HCT116 (cell line): ENCODE results near the gene TLE3. TPM values are rescaled to one million over a fixed set of nuclear protein-coding genes. Genes with fewer than 3 reads are reported as not detected.
A peak's percentile ranks its signal among the peaks of the same experiment; 100 is the strongest.

Experiments used
- ATAC-seq: fragments of 200-7000 bp; cut with Tn5 transposase; 2 replicates; pipeline ENCODE4 v1.9.1; 2020; ENCODE audit warnings: mild to moderate bottlenecking, moderate library complexity
- BruUV-seq: library from RNA; stranded (reverse); fragments of 400-500 nt; replicated peaks from 2 replicates; lab custom pipeline; 2021; lab: Mats Ljungman, UMichigan
- CTCF ChIA-PET: fragments of 300-600 bp; sonication (Branson Sonifier 250); formaldehyde crosslinking; loops from one replicate; lab custom pipeline; 2021; ENCODE audit warnings: antibody characterized with exemption; lab: Charles Lee
- POLR2A ChIA-PET: fragments of 300-600, 350-600 bp; sonication (Branson Sonifier 250); formaldehyde crosslinking; loops from one replicate; lab custom pipeline; 2021; ENCODE audit warnings: antibody characterized with exemption; lab: Charles Lee
- RAD21 ChIA-PET, 2 experiments: fragments of 300-600 bp; sonication (Branson Sonifier 250); formaldehyde crosslinking; loops; one replicate each; lab custom pipeline; 2023; ENCODE audit warnings: low total read pairs in 2 of 2; ENCODE audit not compliant: uncharacterized antibody in 2 of 2, unreplicated experiment in 2 of 2, low non-redundant PET in 1 of 2; lab: Charles Lee
- DNase-seq: peaks from one replicate; pipeline ENCODE4 v3.0.0-alpha.2; 2010; ENCODE audit warnings: low read depth, low spot score
- H2AFZ ChIP-seq: fragments of 200-600 bp; shearing (Covaris generic), sonication (generic); 2 replicates; pipeline ENCODE4 v1.6.1; 2017; ENCODE audit warnings: low read depth, mixed run types, mixed read lengths, antibody characterized with exemption, low read length; ENCODE audit not compliant: poor library complexity, severe bottlenecking
- H3K27ac ChIP-seq: 2 replicates; pipeline ENCODE4 v1.5.1; 2012; ENCODE audit warnings: low read depth, low read length
- H3K27me3 ChIP-seq: fragments of 200-600 bp; sonication (generic); 2 replicates; pipeline ENCODE4 v1.6.1; 2016; ENCODE audit warnings: mixed run types, low read length, mixed read lengths; ENCODE audit not compliant: insufficient read depth
- H3K36me3 ChIP-seq, 2 experiments: fragments of 200-500 bp in 1 of 2; fragments of 200-600 bp in 1 of 2; sonication (Bioruptor generic) in 1 of 2; sonication (generic) in 1 of 2; 2 replicates each; pipeline versions ENCODE4 v1.5.1 to v1.6.1; 2014 to 2016; ENCODE audit warnings: low read length in 2 of 2, inconsistent platforms in 1 of 2, mixed read lengths in 1 of 2, mixed run types in 1 of 2; ENCODE audit not compliant: insufficient read depth in 2 of 2, control insufficient read depth in 1 of 2
- H3K4me1 ChIP-seq, 2 experiments: fragments of 200-600 bp in 1 of 2; sonication (generic) in 1 of 2; 2 replicates each; pipeline versions ENCODE4 v1.5.1 to v1.6.1; 2012 to 2017; ENCODE audit warnings: low read length in 2 of 2, inconsistent platforms in 1 of 2, mild to moderate bottlenecking in 1 of 2, mixed read lengths in 1 of 2, mixed run types in 1 of 2, moderate library complexity in 1 of 2; ENCODE audit not compliant: insufficient read depth in 2 of 2, control insufficient read depth in 1 of 2
- H3K4me2 ChIP-seq: fragments of 200-600 bp; sonication (generic); 2 replicates; pipeline ENCODE4 v1.6.1; 2017; ENCODE audit warnings: mixed run types, low read length, mixed read lengths
- H3K4me3 ChIP-seq, 2 experiments: fragments of 200-600 bp in 1 of 2; sonication (generic) in 1 of 2; replicated peaks in 1 of 2; 2 replicates each; pipeline ENCODE4 v1.5.1; 2011 to 2016; ENCODE audit warnings: low read length in 2 of 2, control low read depth in 1 of 2, low read depth in 1 of 2, mild to moderate bottlenecking in 1 of 2, mixed read lengths in 1 of 2, mixed run types in 1 of 2
- H3K79me2 ChIP-seq: fragments of 200-600 bp; sonication (generic); 2 replicates; pipeline ENCODE4 v1.6.1; 2017; ENCODE audit warnings: mild to moderate bottlenecking, mixed run types, low read length, moderate library complexity, mixed read lengths; ENCODE audit not compliant: insufficient read depth
- H3K9ac ChIP-seq: fragments of 200-600 bp; sonication (generic); 2 replicates; pipeline ENCODE4 v1.6.1; 2016; ENCODE audit warnings: low read length, mixed read lengths
- H3K9me2 ChIP-seq: fragments of 200-600 bp; sonication (generic), shearing (Covaris generic); 2 replicates; pipeline ENCODE4 v1.6.1; 2017; ENCODE audit warnings: mixed run types, mild to moderate bottlenecking, moderate library complexity; ENCODE audit not compliant: insufficient read depth
- H3K9me3 ChIP-seq, 2 experiments: fragments of 200-500 bp in 1 of 2; fragments of 200-600 bp in 1 of 2; sonication (Bioruptor generic) in 1 of 2; sonication (generic) in 1 of 2; 2 replicates each; pipeline ENCODE4 v1.6.1; 2014 to 2017; ENCODE audit warnings: low read length in 2 of 2, mixed read lengths in 2 of 2, inconsistent platforms in 1 of 2, low read depth in 1 of 2, mild to moderate bottlenecking in 1 of 2, mixed run types in 1 of 2, moderate library complexity in 1 of 2; ENCODE audit not compliant: control insufficient read depth in 1 of 2, insufficient read depth in 1 of 2
- H4K20me1 ChIP-seq: fragments of 200-600 bp; sonication (generic), shearing (Covaris generic); 2 replicates; pipeline ENCODE4 v1.6.1; 2017; ENCODE audit warnings: mixed run types, mild to moderate bottlenecking, moderate library complexity; ENCODE audit not compliant: insufficient read depth
- ATF3 ChIP-seq: IDR thresholded peaks from 2 replicates; pipeline ENCODE4 v1.6.1; 2012
- CBX3 ChIP-seq: IDR thresholded peaks from 2 replicates; pipeline ENCODE4 v1.6.1; 2012; ENCODE audit warnings: low read depth
- CEBPB ChIP-seq: IDR thresholded peaks from 2 replicates; pipeline ENCODE4 v1.6.1; 2012; ENCODE audit warnings: low read depth
- EGR1 ChIP-seq: IDR thresholded peaks from 2 replicates; pipeline ENCODE4 v1.6.1; 2012; ENCODE audit warnings: low read depth
- ELF1 ChIP-seq: IDR thresholded peaks from 2 replicates; pipeline ENCODE4 v1.6.1; 2012; ENCODE audit warnings: low read depth, borderline replicate concordance
- EZH2 ChIP-seq: fragments of 200-600 bp; sonication (generic); IDR thresholded peaks from 2 replicates; pipeline ENCODE4 v1.6.1; 2017; ENCODE audit warnings: antibody characterized with exemption, mixed run types
- JUND ChIP-seq: IDR thresholded peaks from 2 replicates; pipeline ENCODE4 v1.6.1; 2012
- MAX ChIP-seq: IDR thresholded peaks from 2 replicates; pipeline ENCODE4 v1.6.1; 2012
- POLR2AphosphoS5 ChIP-seq: IDR thresholded peaks from 2 replicates; pipeline ENCODE4 v1.6.1; 2011; ENCODE audit warnings: mild to moderate bottlenecking, low read depth, low read length, moderate library complexity
- SIN3A ChIP-seq: IDR thresholded peaks from 2 replicates; pipeline ENCODE4 v1.6.1; 2012; ENCODE audit warnings: low read depth
- SP1 ChIP-seq: IDR thresholded peaks from 2 replicates; pipeline ENCODE4 v1.6.1; 2012; ENCODE audit warnings: low read depth
- SRF ChIP-seq: IDR thresholded peaks from 2 replicates; pipeline ENCODE4 v1.6.1; 2012; ENCODE audit warnings: low read depth
- TCF7L2 ChIP-seq: IDR thresholded peaks from 2 replicates; pipeline ENCODE4 v1.7.0; 2011; ENCODE audit warnings: borderline replicate concordance, inconsistent platforms; ENCODE audit not compliant: insufficient read depth, insufficient read length; ENCODE audit errors: extremely low read depth
- YY1 ChIP-seq: IDR thresholded peaks from 2 replicates; pipeline ENCODE4 v1.6.1; 2011; ENCODE audit warnings: low read length, low read depth, moderate library complexity, mild to moderate bottlenecking; ENCODE audit not compliant: insufficient replicate concordance; ENCODE audit errors: extremely low read depth
- ZNF274 ChIP-seq: fragments of 200-500 bp; sonication (Bioruptor generic); IDR thresholded peaks from 2 replicates; pipeline ENCODE4 v1.6.1; 2014; ENCODE audit warnings: mild to moderate bottlenecking, low read depth, low read length, inconsistent platforms
- intact Hi-C: fragments of 100-400 bp; cut with micrococcal nuclease; formaldehyde crosslinking; loops from 2 replicates; pipeline ENCODE4 v1.10.0; 2022
- total RNA-seq: library from RNA; stranded (reverse); gene quantifications from one replicate; pipeline ENCODE4 v1.2.1, GENCODE V29; 2021; ENCODE audit not compliant: unreplicated experiment

The TLE3 gene
- total RNA-seq, 1 experiment from 2014 or later = 53.9 TPM

- Histone ChIP-seq H3K4me3 (no peak overlapping the region), H3K9me3 (no peaks in the 10 kb centered on the region), H2AFZ (no peak overlapping the region), H3K4me1 (peaks cover 6 to 12% of the 10 kb centered on the region in 2 experiments; a peak in 3 of 4 replicates), H3K36me3 (no peaks in the 10 kb centered on the region), H3K27me3 (no peaks in the 10 kb centered on the region; the same call in 1 of the 2 replicates), H3K27ac (no peak overlapping the region), H3K79me2 (no peaks in the 10 kb centered on the region), H3K9me2 (no peaks in the 10 kb centered on the region), H4K20me1 (no peaks in the 10 kb centered on the region), H3K9ac (no peak overlapping the region), H3K4me2 (peak overlapping the region; percentile 57)
- intact Hi-C loops = loop anchor here (1.0 kb wide), 1 partner anchor 10 kb away; no protein-coding TSS in a partner anchor
- ATAC-seq = peak; percentile 94
- no peak for TF ChIP-seq ATF3
- TF ChIP-seq EGR1 = no peak
- TF ChIP-seq SP1 = peak; percentile 90
- TF ChIP-seq ZNF274 = no peak
- TF ChIP-seq EZH2 = no peak
- TF ChIP-seq MAX = no peak
- TF ChIP-seq TCF7L2 = peak; percentile 85
- no peak for TF ChIP-seq SIN3A
- no peak for TF ChIP-seq ELF1
- TF ChIP-seq JUND = peak; percentile 67
- no peak for TF ChIP-seq POLR2AphosphoS5
- TF ChIP-seq SRF = no peak
- TF ChIP-seq CBX3 = 0 out of 2 replicates have a peak, but pooled peaks have one; percentile 17
- TF ChIP-seq YY1 = no peak
- TF ChIP-seq CEBPB = no peak
- ChIA-PET RAD21 (interaction anchor here in 1 of 2 experiments (1.2 kb wide), 1 partner anchor 11 kb away, joined by 12 read pairs; no protein-coding TSS in a partner anchor), POLR2A (interaction anchor here (0.7 to 1.9 kb wide), 4 partner anchors 10 to 122 kb away, joined by 3 to 15 read pairs (median 6); partner anchors contain the start of gene TLE3), CTCF (interaction anchor here (2.6 kb wide), 1 partner anchor 10 kb away, joined by 14 read pairs; no protein-coding TSS in a partner anchor)
- peak; percentile 67 for DNase-seq
- BruUV-seq = no TSS peak
Measured at GRCh38 chr15:70111203-70112073, 13.7 kb upstream of the TLE3 start.
